ENCODE data around the gene SIPA1L3. TPM values are rescaled to one million over a fixed set of nuclear protein-coding genes. Genes with fewer than 3 reads are reported as not detected.

The SIPA1L3 gene
- total and polyA plus RNA-seq, 9 of the 15 experiments (the other 6 are each of a cell fraction or from before 2014, with no cell fraction given), result 0.01 to 6.1 (median 2.5) TPM

- TF ChIP-seq CHD7 (IDR thresholded peaks at IDR 0.05; ENCODE audit: low read depth, low read length), result no peak
- TF ChIP-seq ATF3 (IDR thresholded peaks at IDR 0.05), result no peak; the same call in 1 of the 2 replicates
- no peak for TF ChIP-seq ATF3 (CRISPR knock-in tag; conservative IDR thresholded peaks at IDR 0.05)
- TF ChIP-seq ZBED1 (IDR thresholded peaks at IDR 0.05), result no peak
- TF ChIP-seq MXD1 (CRISPR knock-in tag; IDR thresholded peaks at IDR 0.05; ENCODE audit: borderline replicate concordance, poor library complexity, severe bottlenecking), result no peak
- TF ChIP-seq SMAD3 (CRISPR knock-in tag; conservative IDR thresholded peaks at IDR 0.05), result no peak
- TF ChIP-seq STAT6 (CRISPR knock-in tag; IDR thresholded peaks at IDR 0.05), result no peak
- no peak for TF ChIP-seq FOXJ2 (tag; IDR thresholded peaks at IDR 0.05)
- TF ChIP-seq CCAR2 (IDR thresholded peaks at IDR 0.05; ENCODE audit: low read depth, low read length), result no peak
- no peak for TF ChIP-seq ZBTB8A (IDR thresholded peaks at IDR 0.05; ENCODE audit: partially characterized antibody)
- TF ChIP-seq ID3 (CRISPR knock-in tag; IDR thresholded peaks at IDR 0.05), result no peak
- TF ChIP-seq ID3 (tag; IDR thresholded peaks at IDR 0.05), result no peak
These were observed 255.6 kb downstream of the SIPA1L3 start (continued) for GRCh38 chr19:38162632-38163031.

Data from K562 (cell line).